AG04450 (cell line): Measurements from ENCODE around the gene CTDNEP1. TPM values are rescaled to one million over a fixed set of nuclear protein-coding genes. Genes with fewer than 3 reads are reported as not detected.
A peak's percentile ranks its signal among the peaks of the same experiment; 100 is the strongest.

ENCODE experiments used
- CTCF ChIA-PET: fragments of 300-600, 350-600 bp; formaldehyde crosslinking; extraction: SDS; loops from one replicate; lab custom pipeline; 2022; ENCODE audit warnings: antibody characterized with exemption, inconsistent platforms; lab: Charles Lee
- POLR2A ChIA-PET: fragments of 350-600 bp; formaldehyde crosslinking; extraction: SDS; loops from one replicate; lab custom pipeline; 2021; ENCODE audit warnings: antibody characterized with exemption, inconsistent platforms; lab: Yijun Ruan, JAX
- DNase-seq: peaks from one replicate; pipeline ENCODE4 v3.0.0-alpha.2; 2011; ENCODE audit warnings: low read depth, low spot score
- H3K27ac ChIP-seq: one replicate; pipeline ENCODE4 v1.5.1; 2012; ENCODE audit warnings: low read depth, low read length, control low read depth
- H3K27me3 ChIP-seq: one replicate; pipeline ENCODE4 v1.6.0; 2012; ENCODE audit warnings: low read length; ENCODE audit not compliant: control insufficient read depth, insufficient read depth
- H3K4me3 ChIP-seq: 2 replicates; pipeline ENCODE4 v1.5.1; 2011; ENCODE audit warnings: mild to moderate bottlenecking, low read depth, low read length, control low read depth
- H3K9me3 ChIP-seq: 2 replicates; pipeline ENCODE4 v1.5.1; 2012; ENCODE audit warnings: low read length; ENCODE audit not compliant: control insufficient read depth, insufficient read depth
- polyA plus RNA-seq: library from polyadenylated mRNA; depleted of rRNA; stranded (reverse); fragments of >200 nt; gene quantifications from 2 replicates; pipeline ENCODE4 v1.2.3, GENCODE V29; 2011; rRNA removed
- small RNA-seq: library from RNA; depleted of rRNA; stranded (forward); fragments of <200 nt; gene quantifications from one replicate; pipeline ENCODE3, GENCODE V24; 2012; ENCODE audit warnings: low read depth; ENCODE audit not compliant: insufficient read length
- TF ChIP-seq, protein P1 (sequence below): IDR thresholded peaks from 2 replicates; pipeline ENCODE4 v1.5.1; 2011; ENCODE audit warnings: low read depth, low read length, control low read depth, inconsistent platforms

The CTDNEP1 gene
- polyA plus RNA-seq, 1 experiment: 115 TPM

DNA sequence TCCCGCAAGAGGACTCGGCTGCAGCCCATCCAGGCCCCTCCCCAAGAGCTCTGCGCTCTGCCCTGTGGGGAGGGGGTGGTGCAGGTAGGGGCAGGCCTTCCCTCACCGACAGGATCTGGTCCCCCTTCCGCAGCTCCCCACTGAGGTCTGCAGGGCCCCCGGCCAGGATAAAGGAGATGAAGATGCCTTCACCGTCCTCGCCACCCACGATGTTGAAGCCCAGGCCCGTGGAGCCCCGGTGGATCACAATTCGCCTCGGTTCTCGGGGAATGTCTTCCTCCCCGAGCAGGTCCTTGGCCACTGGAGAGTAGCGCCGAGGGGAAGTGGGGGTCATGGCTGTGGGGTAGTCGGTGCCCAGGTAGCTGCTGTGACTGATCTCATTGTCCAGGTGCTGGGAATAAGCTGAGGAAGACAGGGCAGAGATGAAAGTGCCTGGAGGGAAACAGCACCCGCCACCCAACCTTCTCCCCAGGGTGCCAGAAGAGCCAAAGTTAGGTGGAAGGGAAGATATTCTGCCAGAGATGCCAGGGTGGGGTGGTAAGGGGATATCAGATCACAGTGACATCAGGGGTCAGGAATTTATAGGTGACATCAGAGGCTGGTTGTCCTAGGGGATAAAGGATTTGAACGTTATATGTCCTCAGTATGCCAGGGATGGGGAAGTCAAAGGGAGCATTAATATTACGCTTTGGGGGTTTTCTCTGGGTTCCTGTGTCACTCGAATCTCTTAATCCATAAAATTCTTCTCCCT lies 54.7 kb downstream of the CTDNEP1 start:
- CTCF ChIA-PET: interaction anchor here (1.7 kb wide), 1 partner anchor 20 kb away, joined by 3 read pairs; no protein-coding TSS in a partner anchor
- POLR2A ChIA-PET: no interaction called here
- H3K4me3 ChIP-seq: no peak overlapping the region
- H3K9me3 ChIP-seq: no peaks in the 10 kb centered on the region
- H3K27me3 ChIP-seq: no peaks in the 10 kb centered on the region
- no peak for DNase-seq
- TF ChIP-seq, protein P1, sequence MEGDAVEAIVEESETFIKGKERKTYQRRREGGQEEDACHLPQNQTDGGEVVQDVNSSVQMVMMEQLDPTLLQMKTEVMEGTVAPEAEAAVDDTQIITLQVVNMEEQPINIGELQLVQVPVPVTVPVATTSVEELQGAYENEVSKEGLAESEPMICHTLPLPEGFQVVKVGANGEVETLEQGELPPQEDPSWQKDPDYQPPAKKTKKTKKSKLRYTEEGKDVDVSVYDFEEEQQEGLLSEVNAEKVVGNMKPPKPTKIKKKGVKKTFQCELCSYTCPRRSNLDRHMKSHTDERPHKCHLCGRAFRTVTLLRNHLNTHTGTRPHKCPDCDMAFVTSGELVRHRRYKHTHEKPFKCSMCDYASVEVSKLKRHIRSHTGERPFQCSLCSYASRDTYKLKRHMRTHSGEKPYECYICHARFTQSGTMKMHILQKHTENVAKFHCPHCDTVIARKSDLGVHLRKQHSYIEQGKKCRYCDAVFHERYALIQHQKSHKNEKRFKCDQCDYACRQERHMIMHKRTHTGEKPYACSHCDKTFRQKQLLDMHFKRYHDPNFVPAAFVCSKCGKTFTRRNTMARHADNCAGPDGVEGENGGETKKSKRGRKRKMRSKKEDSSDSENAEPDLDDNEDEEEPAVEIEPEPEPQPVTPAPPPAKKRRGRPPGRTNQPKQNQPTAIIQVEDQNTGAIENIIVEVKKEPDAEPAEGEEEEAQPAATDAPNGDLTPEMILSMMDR: no peak
- no peak overlapping the region for H3K27ac ChIP-seq

DNA sequence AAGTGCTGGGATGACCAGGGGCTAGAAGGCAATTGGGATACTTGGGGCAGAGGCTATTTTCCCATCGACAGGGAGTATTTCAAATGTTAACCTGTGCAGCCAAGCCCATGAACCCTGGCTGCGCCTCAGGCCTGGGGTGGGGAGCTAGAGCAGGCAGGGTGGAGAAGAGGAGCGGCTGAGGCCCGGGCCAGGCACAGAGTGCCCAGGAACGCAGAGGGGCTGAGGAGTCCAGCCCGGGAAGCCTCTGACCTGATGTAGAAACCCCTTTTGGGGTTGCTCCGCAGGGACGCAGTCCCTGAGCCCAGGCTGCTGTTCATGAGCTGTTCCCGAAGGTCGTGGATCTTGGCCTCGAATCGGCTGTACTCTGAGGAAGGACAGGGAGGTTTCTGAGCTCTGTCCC lies 55.6 kb downstream of the CTDNEP1 start:
- Histone ChIP-seq H3K27me3 (no peaks in the 10 kb centered on the region), H3K4me3 (no peak overlapping the region), H3K27ac (no peak overlapping the region), H3K9me3 (no peaks in the 10 kb centered on the region)
- ChIA-PET POLR2A (no interaction called here), CTCF (interaction anchor here (0.7 to 1.7 kb wide), 2 partner anchors 19 to 150 kb away, joined by 3 read pairs; no protein-coding TSS in a partner anchor)
- TF ChIP-seq, protein P1: no peak
- DNase-seq: no peak

Small RNA genes lying within 50 kb of the gene (small RNA-seq; reads per million reads assigned to genes)
- 1,123 reads per million, percentile 96 among the genes with 10 or more reads in this experiment for gene MIR324
- not detected for gene RF00019

Other genes starting within 250 kb of the CTDNEP1 start
- gene RNASEK, start 239.1 kb downstream of the CTDNEP1 start, polyA plus RNA-seq: 240 and 332 TPM in 2 replicates
- gene BCL6B, start 228.7 kb downstream of the CTDNEP1 start, polyA plus RNA-seq: 0.02 TPM in 1 of 2 replicates, not detected in the other
- 1.5 and 1.7 TPM in 2 replicates for gene SLC16A13, start 215.7 kb downstream of the CTDNEP1 start, polyA plus RNA-seq
- not detected in 2 replicates for gene SLC16A11, start 207.6 kb downstream of the CTDNEP1 start, polyA plus RNA-seq
- gene CLEC10A, start 171.5 kb downstream of the CTDNEP1 start, polyA plus RNA-seq: not detected in 2 replicates
- gene ASGR2, start 136.9 kb downstream of the CTDNEP1 start, polyA plus RNA-seq: not detected in 2 replicates
- 1.1 and 1.5 TPM in 2 replicates for gene ASGR1, start 72.4 kb downstream of the CTDNEP1 start, polyA plus RNA-seq
- 10.2 and 11.6 TPM in 2 replicates for gene DLG4, start 31.9 kb downstream of the CTDNEP1 start, polyA plus RNA-seq
- 217 and 262 TPM in 2 replicates for gene ACADVL, start 31.8 kb downstream of the CTDNEP1 start, polyA plus RNA-seq
- gene DVL2, start 17.2 kb downstream of the CTDNEP1 start, polyA plus RNA-seq: 5.1 and 8.2 TPM in 2 replicates
- gene PHF23, start 12.3 kb downstream of the CTDNEP1 start, polyA plus RNA-seq: 56.3 and 58.7 TPM in 2 replicates
- gene GABARAP, start 9.3 kb downstream of the CTDNEP1 start, polyA plus RNA-seq: 929 and 984 TPM in 2 replicates
- gene ELP5, start 481 bp upstream of the CTDNEP1 start, polyA plus RNA-seq: 25.9 and 28.0 TPM in 2 replicates
- gene CLDN7, start 10.7 kb upstream of the CTDNEP1 start, polyA plus RNA-seq: 0.84 and 1.0 TPM in 2 replicates
- gene SLC2A4, start 30.0 kb upstream of the CTDNEP1 start, polyA plus RNA-seq: 0.15 and 0.21 TPM in 2 replicates
- 0.02 TPM in 1 of 2 replicates, not detected in the other for gene YBX2, start 42.9 kb upstream of the CTDNEP1 start, polyA plus RNA-seq
- 466 and 469 TPM in 2 replicates for gene EIF5A, start 55.9 kb upstream of the CTDNEP1 start, polyA plus RNA-seq
- 21.5 and 22.2 TPM in 2 replicates for gene GPS2, start 63.6 kb upstream of the CTDNEP1 start, polyA plus RNA-seq
- 7.3 and 9.6 TPM in 2 replicates for gene NEURL4, start 77.6 kb upstream of the CTDNEP1 start, polyA plus RNA-seq
- 0.35 and 0.74 TPM in 2 replicates for gene ACAP1, start 84.8 kb upstream of the CTDNEP1 start, polyA plus RNA-seq
- 12.1 and 13.8 TPM in 2 replicates for gene KCTD11, start 100.4 kb upstream of the CTDNEP1 start, polyA plus RNA-seq
- gene TMEM95, start 103.4 kb upstream of the CTDNEP1 start, polyA plus RNA-seq: not detected in 2 replicates
- 0.22 and 0.25 TPM in 2 replicates for gene TNK1, start 129.4 kb upstream of the CTDNEP1 start, polyA plus RNA-seq
- 35.2 and 53.0 TPM in 2 replicates for gene PLSCR3, start 142.8 kb upstream of the CTDNEP1 start, polyA plus RNA-seq
- 83.8 and 104 TPM in 2 replicates for gene TMEM256, start 152.4 kb upstream of the CTDNEP1 start, polyA plus RNA-seq
- gene NLGN2, start 156.1 kb upstream of the CTDNEP1 start, polyA plus RNA-seq: 8.9 and 12.4 TPM in 2 replicates
- gene SPEM1, start 168.6 kb upstream of the CTDNEP1 start, polyA plus RNA-seq: not detected in 2 replicates
- gene SPEM2, start 173.9 kb upstream of the CTDNEP1 start, polyA plus RNA-seq: not detected in 2 replicates
- not detected in 2 replicates for gene SPEM3, start 177.1 kb upstream of the CTDNEP1 start, polyA plus RNA-seq
- gene TMEM102, start 183.7 kb upstream of the CTDNEP1 start, polyA plus RNA-seq: 1.0 and 1.1 TPM in 2 replicates
- 0.58 and 0.63 TPM in 2 replicates for gene FGF11, start 187.8 kb upstream of the CTDNEP1 start, polyA plus RNA-seq
- gene CHRNB1, start 193.3 kb upstream of the CTDNEP1 start, polyA plus RNA-seq: 5.3 and 6.3 TPM in 2 replicates
- gene ZBTB4, start 227.9 kb upstream of the CTDNEP1 start, polyA plus RNA-seq: 18.8 and 22.3 TPM in 2 replicates
- gene SLC35G6, start 229.7 kb upstream of the CTDNEP1 start, polyA plus RNA-seq: not detected in 2 replicates
- gene POLR2A, start 232.6 kb upstream of the CTDNEP1 start, polyA plus RNA-seq: 18.4 and 35.0 TPM in 2 replicates